ENCODE measurements around the gene SMAD2. TPM values are rescaled to one million over a fixed set of nuclear protein-coding genes. Genes with fewer than 3 reads are reported as not detected.

SMAD2 gene
- total and polyA plus RNA-seq, 9 of the 15 experiments (the other 6 are each of a cell fraction or from before 2014, with no cell fraction given) = 9.2 to 49.6 (median 33.7) TPM

DNA sequence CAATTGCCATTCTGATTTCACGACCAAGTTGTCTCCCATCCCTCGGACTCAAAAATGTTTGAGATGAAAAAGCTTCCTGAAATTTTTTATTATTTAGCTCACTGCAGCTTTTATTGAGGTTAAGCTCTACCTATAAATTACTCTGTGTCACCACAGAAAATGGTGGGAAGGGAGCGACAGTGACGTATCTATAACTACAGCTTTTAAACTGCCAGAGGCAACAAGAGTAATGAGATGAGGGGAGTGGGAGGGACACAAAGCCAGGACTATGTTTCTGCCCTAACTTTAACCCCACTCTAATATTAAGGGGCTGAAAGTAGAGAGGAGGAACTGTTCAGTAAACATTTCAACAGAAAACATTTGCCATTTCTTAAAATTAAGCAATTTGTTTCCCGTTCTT is 37.4 kb downstream of the SMAD2 start:
- peaks cover 5 to 17% of the 10 kb centered on the region in 2 experiments; a peak in 4 of 5 replicates for H3K4me1 ChIP-seq (replicated peaks in 1 of 2; ENCODE audit: control insufficient read depth in 2 of 2, insufficient read depth in 2 of 2, low read length in 2 of 2)
- H3K4me2 ChIP-seq (ENCODE audit: insufficient read depth, low read length) = no peak overlapping the region
- FAIRE-seq (no peak), DNase-seq (ENCODE audit: extremely low read depth in 1 of 4, low spot score in 3 of 4) (peak in 3 of 4 experiments; percentile 14 to 49 (median 21)), ATAC-seq (peak; percentile 66)
- H3K9ac ChIP-seq (ENCODE audit: insufficient read depth in 1 of 2, low read depth in 2 of 2, low read length in 2 of 2) = no peak overlapping the region; a peak in 1 of 4 replicates
- no peak overlapping the region for H2AFZ ChIP-seq (ENCODE audit: low read depth, low read length)
- WGBS (ENCODE audit: insufficient coverage, low coverage, missing lambda C conversion rate) = 60% methylated on average over 4 of the region's 5 CpGs
- no peaks in the 10 kb centered on the region for H3K9me3 ChIP-seq (replicated peaks; ENCODE audit: control insufficient read depth, insufficient read depth, low read depth, low read length)
- peaks cover 43% of the 10 kb centered on the region for H3K79me2 ChIP-seq (ENCODE audit: control insufficient read depth, insufficient read depth, low read length)
- peak overlapping the region; percentile 51; the same call in 2 of the 3 replicates for H3K27ac ChIP-seq (ENCODE audit: extremely low read depth, low read depth, low read length)
- no peak overlapping the region for H3K4me3 ChIP-seq
- BruUV-seq (replicated peaks) = no TSS peak
- in situ Hi-C loops (cut with MboI) (no loop called here), intact Hi-C loops (cut with micrococcal nuclease) (no loop called here)
- H3K9me1 ChIP-seq (ENCODE audit: control insufficient read depth, insufficient read depth, low read length) = no peaks in the 10 kb centered on the region
- H4K20me1 ChIP-seq (replicated peaks; ENCODE audit: control insufficient read depth, insufficient read depth, low read length) = no peaks in the 10 kb centered on the region
- ChIA-PET POLR2A (interaction anchor here (1.2 kb wide), 1 partner anchor 33 kb away, joined by 4 read pairs; no protein-coding TSS in a partner anchor), CTCF (ENCODE audit: low intra/inter-chr PET ratio) (no interaction called here)
- H3K27me3 ChIP-seq (ENCODE audit: control insufficient read depth in 2 of 2, insufficient read depth in 2 of 2, low read length in 2 of 2) = no peaks in the 10 kb centered on the region
- H3K36me3 ChIP-seq (ENCODE audit: control insufficient read depth, insufficient read depth, low read length) = peaks cover 11% of the 10 kb centered on the region; the same call in 1 of the 3 replicates
- no peak for TF ChIP-seq RCOR1 (IDR thresholded peaks at IDR 0.05; ENCODE audit: borderline replicate concordance in 1 of 2, low read depth in 2 of 2, low read length in 2 of 2)
- TF ChIP-seq, protein P1, sequence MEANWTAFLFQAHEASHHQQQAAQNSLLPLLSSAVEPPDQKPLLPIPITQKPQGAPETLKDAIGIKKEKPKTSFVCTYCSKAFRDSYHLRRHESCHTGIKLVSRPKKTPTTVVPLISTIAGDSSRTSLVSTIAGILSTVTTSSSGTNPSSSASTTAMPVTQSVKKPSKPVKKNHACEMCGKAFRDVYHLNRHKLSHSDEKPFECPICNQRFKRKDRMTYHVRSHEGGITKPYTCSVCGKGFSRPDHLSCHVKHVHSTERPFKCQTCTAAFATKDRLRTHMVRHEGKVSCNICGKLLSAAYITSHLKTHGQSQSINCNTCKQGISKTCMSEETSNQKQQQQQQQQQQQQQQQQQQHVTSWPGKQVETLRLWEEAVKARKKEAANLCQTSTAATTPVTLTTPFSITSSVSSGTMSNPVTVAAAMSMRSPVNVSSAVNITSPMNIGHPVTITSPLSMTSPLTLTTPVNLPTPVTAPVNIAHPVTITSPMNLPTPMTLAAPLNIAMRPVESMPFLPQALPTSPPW (CRISPR knock-in tag; IDR thresholded peaks at IDR 0.05) = 0 out of 2 replicates have a peak, but pooled peaks have one; percentile 5
- TF ChIP-seq CBFA2T3 (IDR thresholded peaks at IDR 0.05) = peak; percentile 23; the same call in 1 of the 2 replicates
- TF ChIP-seq, protein P2, sequence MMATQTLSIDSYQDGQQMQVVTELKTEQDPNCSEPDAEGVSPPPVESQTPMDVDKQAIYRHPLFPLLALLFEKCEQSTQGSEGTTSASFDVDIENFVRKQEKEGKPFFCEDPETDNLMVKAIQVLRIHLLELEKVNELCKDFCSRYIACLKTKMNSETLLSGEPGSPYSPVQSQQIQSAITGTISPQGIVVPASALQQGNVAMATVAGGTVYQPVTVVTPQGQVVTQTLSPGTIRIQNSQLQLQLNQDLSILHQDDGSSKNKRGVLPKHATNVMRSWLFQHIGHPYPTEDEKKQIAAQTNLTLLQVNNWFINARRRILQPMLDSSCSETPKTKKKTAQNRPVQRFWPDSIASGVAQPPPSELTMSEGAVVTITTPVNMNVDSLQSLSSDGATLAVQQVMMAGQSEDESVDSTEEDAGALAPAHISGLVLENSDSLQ (IDR thresholded peaks at IDR 0.05) = peak; percentile 90
- TF ChIP-seq MBD2 (IDR thresholded peaks at IDR 0.05; ENCODE audit: borderline replicate concordance, low read depth) = no peak
- TF ChIP-seq, protein P3, sequence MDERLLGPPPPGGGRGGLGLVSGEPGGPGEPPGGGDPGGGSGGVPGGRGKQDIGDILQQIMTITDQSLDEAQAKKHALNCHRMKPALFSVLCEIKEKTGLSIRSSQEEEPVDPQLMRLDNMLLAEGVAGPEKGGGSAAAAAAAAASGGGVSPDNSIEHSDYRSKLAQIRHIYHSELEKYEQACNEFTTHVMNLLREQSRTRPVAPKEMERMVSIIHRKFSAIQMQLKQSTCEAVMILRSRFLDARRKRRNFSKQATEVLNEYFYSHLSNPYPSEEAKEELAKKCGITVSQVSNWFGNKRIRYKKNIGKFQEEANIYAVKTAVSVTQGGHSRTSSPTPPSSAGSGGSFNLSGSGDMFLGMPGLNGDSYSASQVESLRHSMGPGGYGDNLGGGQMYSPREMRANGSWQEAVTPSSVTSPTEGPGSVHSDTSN (CRISPR knock-in tag; IDR thresholded peaks at IDR 0.05; ENCODE audit: low read depth) = no peak
- TF ChIP-seq, protein P3 (tag; conservative IDR thresholded peaks at IDR 0.05; ENCODE audit: low read depth) = peak; percentile 90
- TF ChIP-seq MEIS2 (IDR thresholded peaks at IDR 0.05; ENCODE audit: partially characterized antibody) = peak; percentile 91
- TF ChIP-seq RFX1 (IDR thresholded peaks at IDR 0.05) = peak; percentile 50; the same call in 1 of the 2 replicates
- TF ChIP-seq, protein P4, sequence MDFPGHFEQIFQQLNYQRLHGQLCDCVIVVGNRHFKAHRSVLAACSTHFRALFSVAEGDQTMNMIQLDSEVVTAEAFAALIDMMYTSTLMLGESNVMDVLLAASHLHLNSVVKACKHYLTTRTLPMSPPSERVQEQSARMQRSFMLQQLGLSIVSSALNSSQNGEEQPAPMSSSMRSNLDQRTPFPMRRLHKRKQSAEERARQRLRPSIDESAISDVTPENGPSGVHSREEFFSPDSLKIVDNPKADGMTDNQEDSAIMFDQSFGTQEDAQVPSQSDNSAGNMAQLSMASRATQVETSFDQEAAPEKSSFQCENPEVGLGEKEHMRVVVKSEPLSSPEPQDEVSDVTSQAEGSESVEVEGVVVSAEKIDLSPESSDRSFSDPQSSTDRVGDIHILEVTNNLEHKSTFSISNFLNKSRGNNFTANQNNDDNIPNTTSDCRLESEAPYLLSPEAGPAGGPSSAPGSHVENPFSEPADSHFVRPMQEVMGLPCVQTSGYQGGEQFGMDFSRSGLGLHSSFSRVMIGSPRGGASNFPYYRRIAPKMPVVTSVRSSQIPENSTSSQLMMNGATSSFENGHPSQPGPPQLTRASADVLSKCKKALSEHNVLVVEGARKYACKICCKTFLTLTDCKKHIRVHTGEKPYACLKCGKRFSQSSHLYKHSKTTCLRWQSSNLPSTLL (IDR thresholded peaks at IDR 0.05) = no peak
